Bronchial epithelial cell (primary cell): ENCODE data around the gene OGG1. TPM values are rescaled to one million over a fixed set of nuclear protein-coding genes. Genes with fewer than 3 reads are reported as not detected.

Experiments
- DNase-seq: peaks from one replicate; pipeline ENCODE4 v3.0.0-alpha.2; 2010; ENCODE audit warnings: low read depth
- FAIRE-seq: peaks from 2 replicates; lab custom pipeline; 2011; peaks lifted over from hg19 to GRCh38; lab: Jason Lieb, UNC
- H3K27me3 ChIP-seq: 2 replicates; pipeline ENCODE4 v1.5.1; 2011; ENCODE audit warnings: low read length; ENCODE audit not compliant: control insufficient read depth, insufficient read depth
- H3K36me3 ChIP-seq: 2 replicates; pipeline ENCODE4 v1.5.1; 2011; ENCODE audit warnings: low read length; ENCODE audit not compliant: control insufficient read depth, insufficient read depth
- H3K4me3 ChIP-seq: 2 replicates; pipeline ENCODE4 v1.5.1; 2011; ENCODE audit warnings: mild to moderate bottlenecking, low read depth, low read length, control low read depth
- total RNA-seq: library from RNA; depleted of rRNA; stranded (reverse); fragments of >200 nt; gene quantifications from 2 replicates; pipeline ENCODE4 v1.2.1, GENCODE V29; 2014
- TF ChIP-seq, protein P1 (sequence below): IDR thresholded peaks from 2 replicates; pipeline ENCODE4 v1.5.1; 2011; ENCODE audit warnings: mild to moderate bottlenecking, moderate library complexity, low read length, control low read depth, inconsistent platforms; ENCODE audit not compliant: insufficient read depth, severe bottlenecking

Gene OGG1
- total RNA-seq, 1 donor from 2014 or later: 21.6 TPM

DNA sequence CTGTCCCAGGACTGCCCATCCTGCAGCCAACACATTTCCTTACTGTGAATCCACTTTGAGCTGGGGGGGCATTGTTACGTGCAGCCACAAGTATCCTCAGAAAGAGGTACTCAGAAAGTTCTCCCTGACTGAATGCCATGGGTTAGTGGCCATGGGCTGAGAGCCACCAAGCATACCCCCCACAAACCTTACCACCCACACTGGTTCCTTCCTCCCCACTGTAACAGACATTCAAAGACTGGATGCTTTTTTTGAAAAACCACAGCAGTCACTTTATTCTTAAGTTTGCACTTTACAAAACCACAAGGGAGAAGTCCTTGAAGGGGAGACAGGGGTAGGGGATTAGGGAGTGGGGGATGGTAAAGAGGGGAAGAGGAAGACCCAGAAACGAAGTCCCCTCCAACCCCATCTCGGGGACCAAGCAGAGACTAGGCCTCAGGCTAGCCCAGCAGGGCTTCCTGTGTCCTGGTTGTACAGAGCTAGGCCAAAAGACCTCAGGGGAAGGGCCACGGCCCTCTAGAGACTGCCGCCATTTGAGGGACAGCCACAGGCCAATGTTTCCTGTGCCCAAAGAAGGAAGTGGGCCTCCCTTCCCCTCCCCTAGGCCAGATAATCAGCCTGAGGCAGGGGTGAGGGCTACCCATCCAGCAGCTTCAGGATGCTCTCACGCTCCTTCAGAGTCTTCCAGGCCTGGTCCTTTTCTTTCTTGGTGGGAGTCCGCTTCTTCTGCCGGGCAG is 30.1 kb downstream of the OGG1 start:
- DNase-seq (no peak), FAIRE-seq (no peak)
- peaks cover 13% of the 10 kb centered on the region for H3K36me3 ChIP-seq
- no peak overlapping the region for H3K4me3 ChIP-seq
- H3K27me3 ChIP-seq: no peaks in the 10 kb centered on the region
- TF ChIP-seq, protein P1, sequence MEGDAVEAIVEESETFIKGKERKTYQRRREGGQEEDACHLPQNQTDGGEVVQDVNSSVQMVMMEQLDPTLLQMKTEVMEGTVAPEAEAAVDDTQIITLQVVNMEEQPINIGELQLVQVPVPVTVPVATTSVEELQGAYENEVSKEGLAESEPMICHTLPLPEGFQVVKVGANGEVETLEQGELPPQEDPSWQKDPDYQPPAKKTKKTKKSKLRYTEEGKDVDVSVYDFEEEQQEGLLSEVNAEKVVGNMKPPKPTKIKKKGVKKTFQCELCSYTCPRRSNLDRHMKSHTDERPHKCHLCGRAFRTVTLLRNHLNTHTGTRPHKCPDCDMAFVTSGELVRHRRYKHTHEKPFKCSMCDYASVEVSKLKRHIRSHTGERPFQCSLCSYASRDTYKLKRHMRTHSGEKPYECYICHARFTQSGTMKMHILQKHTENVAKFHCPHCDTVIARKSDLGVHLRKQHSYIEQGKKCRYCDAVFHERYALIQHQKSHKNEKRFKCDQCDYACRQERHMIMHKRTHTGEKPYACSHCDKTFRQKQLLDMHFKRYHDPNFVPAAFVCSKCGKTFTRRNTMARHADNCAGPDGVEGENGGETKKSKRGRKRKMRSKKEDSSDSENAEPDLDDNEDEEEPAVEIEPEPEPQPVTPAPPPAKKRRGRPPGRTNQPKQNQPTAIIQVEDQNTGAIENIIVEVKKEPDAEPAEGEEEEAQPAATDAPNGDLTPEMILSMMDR: no peak

- TF ChIP-seq, protein P1: no peak
- DNase-seq (no peak), FAIRE-seq (no peak)
- Histone ChIP-seq H3K27me3 (no peaks in the 10 kb centered on the region), H3K4me3 (no peak overlapping the region), H3K36me3 (peaks cover 13% of the 10 kb centered on the region)
Measured at GRCh38 chr3:9780458-9780812, 30.7 kb downstream of the OGG1 start.

DNA sequence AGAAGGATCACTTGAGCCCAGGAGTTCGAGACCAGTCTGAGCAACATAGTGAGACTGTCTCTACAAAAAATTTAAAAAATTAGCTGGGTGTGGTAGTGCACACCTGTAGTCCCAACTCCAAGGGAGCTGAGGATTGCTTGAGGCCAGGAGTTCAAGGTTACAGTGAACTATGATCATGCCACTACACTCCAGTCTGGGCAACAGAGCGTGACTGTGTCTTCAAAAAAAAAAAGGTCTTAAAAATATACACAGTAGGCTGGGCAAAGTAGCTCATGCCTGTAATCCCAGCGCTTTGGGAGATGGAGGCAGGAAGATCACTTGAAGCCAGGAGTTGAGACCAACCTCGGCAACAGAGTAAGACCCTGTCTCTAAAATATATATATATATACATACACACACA is 31.2 kb downstream of the OGG1 start:
- Histone ChIP-seq H3K36me3 (peaks cover 14% of the 10 kb centered on the region), H3K27me3 (no peaks in the 10 kb centered on the region), H3K4me3 (no peak overlapping the region)
- no peak for FAIRE-seq
- no peak for DNase-seq
- TF ChIP-seq, protein P1: no peak

DNA sequence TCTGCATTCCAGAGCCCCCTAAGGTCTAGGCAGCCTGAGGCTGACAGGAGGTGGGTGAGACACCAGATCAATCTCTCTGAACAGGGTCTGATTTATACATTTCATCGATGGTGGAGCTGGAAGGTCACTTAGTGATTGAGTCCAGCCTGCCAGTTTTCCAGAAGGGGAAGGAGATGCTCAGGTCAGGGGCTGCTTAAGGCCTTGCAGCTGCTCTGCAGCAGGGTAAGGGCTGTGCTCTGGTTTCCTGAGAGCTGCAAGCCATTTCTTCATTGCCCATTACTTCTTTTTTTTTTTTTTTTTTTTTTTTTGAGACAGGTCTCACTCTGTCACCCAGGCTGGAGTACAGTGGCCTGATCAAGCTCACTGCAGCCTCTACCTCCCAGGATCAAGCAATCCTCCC is 31.8 kb downstream of the OGG1 start:
- Histone ChIP-seq H3K4me3 (no peak overlapping the region), H3K36me3 (peaks cover 19% of the 10 kb centered on the region), H3K27me3 (no peaks in the 10 kb centered on the region)
- DNase-seq (no peak), FAIRE-seq (no peak)
- TF ChIP-seq, protein P1: no peak

GRCh38 chr3:9781978-9782603 is 32.3 kb downstream of the OGG1 start:
- Histone ChIP-seq H3K36me3 (peaks cover 19% of the 10 kb centered on the region), H3K27me3 (no peaks in the 10 kb centered on the region), H3K4me3 (no peak overlapping the region)
- FAIRE-seq (no peak), DNase-seq (peak; percentile 81)
- TF ChIP-seq, protein P1: no peak

- Histone ChIP-seq H3K36me3 (peaks cover 21% of the 10 kb centered on the region), H3K4me3 (no peak overlapping the region), H3K27me3 (no peaks in the 10 kb centered on the region)
- FAIRE-seq: no peak
- peak; percentile 37 for DNase-seq
- TF ChIP-seq, protein P1: no peak
Measured at GRCh38 chr3:9782770-9783169, 33.0 kb downstream of the OGG1 start.
